ENCODE data around the gene APLF. TPM values are rescaled to one million over a fixed set of nuclear protein-coding genes. Genes with fewer than 3 reads are reported as not detected.

Gene APLF
- total and polyA plus RNA-seq, 2 of the 8 experiments (the other 6 are each of a cell fraction or from before 2014, with no cell fraction given): 4.4 to 7.3 TPM

- 82% methylated on average over 2 of the region's 2 CpGs; no CpG with 5 or more reads in 1 of the 2 experiments for WGBS, 2 experiments (ENCODE audit: extremely low coverage in 1 of 2, insufficient coverage in 1 of 2, insufficient read length in 1 of 2, insufficient replicate concordance in 2 of 2, low coverage in 1 of 2, low lambda C conversion rate in 2 of 2, missing lambda C conversion rate in 1 of 2)
- Histone ChIP-seq H3K79me1 (ENCODE audit: low read depth, low read length) (no peaks in the 10 kb centered on the region), H2BK12ac (ENCODE audit: low read depth, low read length) (no peak overlapping the region), H3K79me2 (ENCODE audit: control insufficient read depth in 1 of 2, insufficient read depth in 2 of 2, low read length in 2 of 2) (no peaks in the 10 kb centered on the region), H3K23me2 (ENCODE audit: low read depth, low read length) (no peaks in the 10 kb centered on the region), H2AK5ac (ENCODE audit: low read depth, low read length) (no peak overlapping the region), H3K4me2 (ENCODE audit: insufficient read depth in 1 of 2, low read depth in 2 of 2, low read length in 2 of 2) (no peak overlapping the region), H2BK15ac (ENCODE audit: low read length) (no peak overlapping the region), H3K36me3 (ENCODE audit: control insufficient read depth in 2 of 4, insufficient read depth in 4 of 4, low read length in 3 of 4) (no peaks in the 10 kb centered on the region), H2AFZ (ENCODE audit: low read length) (no peak overlapping the region), H3K4me1 (replicated peaks in 1 of 4; ENCODE audit: control insufficient read depth in 3 of 4, insufficient read depth in 4 of 4, low read length in 3 of 4) (no peaks in the 10 kb centered on the region), H4K5ac (ENCODE audit: insufficient read length, low read depth, low read length) (no peak overlapping the region), H4K91ac (replicated peaks; ENCODE audit: insufficient read length, low read length) (no peak overlapping the region), H4K8ac (ENCODE audit: extremely low read depth, insufficient read depth, low read length) (no peak overlapping the region), H2BK5ac (ENCODE audit: low read depth, low read length) (no peak overlapping the region), H3K4me3 (ENCODE audit: extremely low read depth in 1 of 4, insufficient read depth in 2 of 4, low read depth in 3 of 4, low read length in 4 of 4) (no peak overlapping the region), H3K14ac (ENCODE audit: insufficient read length) (no peak overlapping the region), H3K18ac (ENCODE audit: extremely low read depth, low read length) (no peak overlapping the region), H3K23ac (ENCODE audit: insufficient read length) (no peak overlapping the region), H3K27ac (ENCODE audit: low read depth, low read length) (no peak overlapping the region), H4K20me1 (replicated peaks in 1 of 2; ENCODE audit: control insufficient read depth in 1 of 2, insufficient read depth in 2 of 2, low read length in 2 of 2) (no peaks in the 10 kb centered on the region), H3K9ac (replicated peaks in 1 of 4; ENCODE audit: extremely low read depth in 1 of 4, low read depth in 3 of 4, low read length in 3 of 4) (no peak overlapping the region), H2BK20ac (ENCODE audit: low read length) (no peak overlapping the region), H3K9me3 (ENCODE audit: insufficient read depth in 2 of 2, low read depth in 1 of 2, low read length in 1 of 2) (no peaks in the 10 kb centered on the region), H3K27me3 (replicated peaks in 1 of 4; ENCODE audit: control insufficient read depth in 3 of 4, extremely low read depth in 1 of 4, insufficient read depth in 3 of 4, low read length in 3 of 4) (no peaks in the 10 kb centered on the region), H3K56ac (replicated peaks; ENCODE audit: insufficient read length, low read depth, low read length) (no peak overlapping the region), H3K4ac (replicated peaks; ENCODE audit: insufficient read length, low read depth, low read length) (no peak overlapping the region), H2BK120ac (replicated peaks; ENCODE audit: low read depth, low read length) (no peak overlapping the region)
- FAIRE-seq (no peak), DNase-seq (ENCODE audit: low read depth in 1 of 2, low spot score in 2 of 2) (no peak)
- ChIA-PET POLR2A (ENCODE audit: partially characterized antibody) (no interaction called here), CTCF (ENCODE audit: partially characterized antibody) (interaction anchor here (0.6 to 1.6 kb wide), 4 partner anchors 9 to 152 kb away, joined by 3 to 4 read pairs (median 3); no protein-coding TSS in a partner anchor)
- TF ChIP-seq KDM1A (IDR thresholded peaks at IDR 0.05; ENCODE audit: borderline replicate concordance, low read length) (no peak), SP2 (IDR thresholded peaks at IDR 0.05; ENCODE audit: low read length) (no peak), CREB1 (IDR thresholded peaks at IDR 0.05) (no peak), E2F6 (IDR thresholded peaks at IDR 0.05) (no peak), SIRT6 (IDR thresholded peaks at IDR 0.05; ENCODE audit: low read length) (no peak)
Measured at GRCh38 chr2:68564426-68564825, 97.0 kb downstream of the APLF start.
